ENCODE data around the gene DRC1.

DRC1 gene

DNA sequence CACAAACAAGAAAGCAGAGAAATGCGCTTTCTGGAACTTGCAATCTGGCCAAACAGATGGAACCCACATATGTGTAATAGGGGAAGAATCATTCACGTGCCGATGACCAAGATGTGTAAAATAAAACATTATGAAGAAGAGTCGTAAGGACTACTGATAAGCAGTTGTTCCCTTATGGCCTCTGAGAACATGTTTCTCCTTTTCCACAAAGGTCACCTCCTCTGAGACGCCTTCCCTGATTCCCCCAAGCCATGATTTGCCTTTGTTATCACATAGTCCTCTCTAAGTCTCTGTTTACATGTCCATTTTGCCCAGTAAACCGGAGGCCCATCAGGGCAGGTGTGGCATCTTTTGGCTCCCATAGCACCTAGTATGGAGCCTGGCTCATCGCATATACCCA, 68.2 kb downstream of the DRC1 start:
- no peak for DNase-seq (ENCODE audit: low read depth)
- H3K4me3 ChIP-seq (ENCODE audit: low read depth, low read length): no peak overlapping the region
- in situ Hi-C loops (cut with HindIII; ENCODE audit: low sequenced_read_pairs): no loop called here
- TF ChIP-seq, protein P1, sequence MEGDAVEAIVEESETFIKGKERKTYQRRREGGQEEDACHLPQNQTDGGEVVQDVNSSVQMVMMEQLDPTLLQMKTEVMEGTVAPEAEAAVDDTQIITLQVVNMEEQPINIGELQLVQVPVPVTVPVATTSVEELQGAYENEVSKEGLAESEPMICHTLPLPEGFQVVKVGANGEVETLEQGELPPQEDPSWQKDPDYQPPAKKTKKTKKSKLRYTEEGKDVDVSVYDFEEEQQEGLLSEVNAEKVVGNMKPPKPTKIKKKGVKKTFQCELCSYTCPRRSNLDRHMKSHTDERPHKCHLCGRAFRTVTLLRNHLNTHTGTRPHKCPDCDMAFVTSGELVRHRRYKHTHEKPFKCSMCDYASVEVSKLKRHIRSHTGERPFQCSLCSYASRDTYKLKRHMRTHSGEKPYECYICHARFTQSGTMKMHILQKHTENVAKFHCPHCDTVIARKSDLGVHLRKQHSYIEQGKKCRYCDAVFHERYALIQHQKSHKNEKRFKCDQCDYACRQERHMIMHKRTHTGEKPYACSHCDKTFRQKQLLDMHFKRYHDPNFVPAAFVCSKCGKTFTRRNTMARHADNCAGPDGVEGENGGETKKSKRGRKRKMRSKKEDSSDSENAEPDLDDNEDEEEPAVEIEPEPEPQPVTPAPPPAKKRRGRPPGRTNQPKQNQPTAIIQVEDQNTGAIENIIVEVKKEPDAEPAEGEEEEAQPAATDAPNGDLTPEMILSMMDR (IDR thresholded peaks at IDR 0.05; ENCODE audit: low read depth, low read length, missing control alignments): no peak

- TF ChIP-seq, protein P1 (IDR thresholded peaks at IDR 0.05; ENCODE audit: low read depth, low read length, missing control alignments): no peak
- DNase-seq (ENCODE audit: low read depth): no peak
- in situ Hi-C loops (cut with HindIII; ENCODE audit: low sequenced_read_pairs): no loop called here
- no peak overlapping the region for H3K4me3 ChIP-seq (ENCODE audit: low read depth, low read length)
Observed at GRCh38 chr2:26470601-26471260, 69.0 kb downstream of the DRC1 start.

GRCh38 chr2:26471289-26471688, 69.6 kb downstream of the DRC1 start:
- in situ Hi-C loops (cut with HindIII; ENCODE audit: low sequenced_read_pairs): no loop called here
- H3K4me3 ChIP-seq (ENCODE audit: low read depth, low read length): no peak overlapping the region
- DNase-seq (ENCODE audit: low read depth): no peak
- TF ChIP-seq, protein P1 (IDR thresholded peaks at IDR 0.05; ENCODE audit: low read depth, low read length, missing control alignments): peak; percentile 22

DNA sequence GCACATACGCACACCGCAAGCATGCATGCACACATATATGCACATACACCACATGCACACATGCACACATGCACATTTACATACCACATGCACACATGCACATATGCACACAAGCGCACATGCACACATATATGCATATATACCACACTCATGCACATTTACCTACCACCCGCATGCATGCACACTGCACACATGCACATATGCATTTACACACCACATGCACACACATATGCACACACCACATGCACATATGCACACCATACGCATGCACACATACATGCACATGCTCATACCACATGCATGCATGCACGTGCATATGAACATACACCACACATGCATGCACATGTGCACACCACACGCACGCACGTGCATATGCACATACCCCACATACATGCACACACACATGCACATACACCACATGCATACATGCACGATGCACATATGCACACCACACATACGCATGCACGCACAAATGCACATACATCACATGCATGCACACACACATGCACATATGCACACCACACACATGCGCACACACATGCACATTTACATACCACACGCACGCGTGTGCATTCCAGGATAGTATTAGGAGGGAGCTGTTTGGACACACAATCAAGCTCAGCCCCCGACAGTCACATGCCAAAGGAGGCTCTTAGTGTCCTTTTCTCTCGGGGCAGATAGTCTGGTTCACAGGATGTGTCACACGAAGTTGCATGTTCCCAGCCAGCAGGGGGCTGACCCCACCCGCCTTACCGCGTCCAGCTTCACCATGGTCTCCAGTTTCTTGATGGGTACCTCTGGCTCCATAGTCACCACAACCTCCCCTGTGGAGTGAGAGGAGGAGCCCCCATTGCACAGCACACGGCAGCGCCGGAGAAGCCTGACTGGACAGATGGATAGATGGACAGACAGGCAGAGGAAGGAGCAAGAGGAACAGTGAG, 70.3 kb downstream of the DRC1 start:
- TF ChIP-seq, protein P1 (IDR thresholded peaks at IDR 0.05; ENCODE audit: low read depth, low read length, missing control alignments): no peak
- in situ Hi-C loops (cut with HindIII; ENCODE audit: low sequenced_read_pairs): no loop called here
- no peak for DNase-seq (ENCODE audit: low read depth)
- H3K4me3 ChIP-seq (ENCODE audit: low read depth, low read length): no peak overlapping the region

DNA sequence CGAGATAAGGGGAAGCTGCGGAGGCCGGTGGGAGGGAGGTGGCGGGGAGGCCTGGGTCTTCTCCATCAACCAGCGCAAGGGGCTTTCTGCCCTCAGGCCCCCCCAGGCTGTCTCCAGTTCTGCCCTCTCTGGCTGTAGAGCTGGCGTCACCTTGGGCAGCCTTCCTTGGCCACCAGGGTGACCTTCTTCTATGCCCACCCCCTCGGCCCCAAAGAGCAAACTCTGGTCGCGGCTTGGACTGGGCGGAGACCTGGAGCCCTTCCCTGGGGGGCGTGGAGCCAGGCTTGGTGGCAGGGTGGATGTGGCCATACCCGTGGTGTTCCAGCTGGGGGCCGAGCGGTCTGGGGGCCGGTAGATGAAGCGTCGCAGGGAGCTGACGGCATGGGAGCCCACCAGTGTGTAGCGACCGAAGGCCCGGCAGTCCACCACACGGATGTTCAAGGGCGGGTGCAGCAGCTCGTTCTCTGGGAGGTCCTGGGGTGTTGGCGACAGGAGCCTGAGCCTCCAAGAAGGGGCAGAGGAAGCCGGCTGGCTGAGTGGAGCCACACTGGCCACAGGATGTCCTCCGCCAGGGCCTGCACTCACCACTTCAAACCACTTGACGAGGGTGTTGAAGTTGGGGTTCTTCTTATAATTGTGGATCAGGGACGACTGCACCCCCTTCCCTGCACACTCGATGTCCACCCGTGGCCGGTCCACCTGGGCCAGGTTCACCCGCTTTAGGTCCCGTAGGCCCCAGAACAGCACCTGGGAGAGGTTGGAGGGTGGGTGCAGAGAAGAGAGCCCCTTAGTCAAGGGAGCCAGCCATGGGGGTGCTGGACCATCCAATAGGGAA, 71.3 kb downstream of the DRC1 start:
- no peak overlapping the region for H3K4me3 ChIP-seq (ENCODE audit: low read depth, low read length)
- TF ChIP-seq, protein P1 (IDR thresholded peaks at IDR 0.05; ENCODE audit: low read depth, low read length, missing control alignments): no peak
- DNase-seq (ENCODE audit: low read depth): no peak
- in situ Hi-C loops (cut with HindIII; ENCODE audit: low sequenced_read_pairs): no loop called here

DNA sequence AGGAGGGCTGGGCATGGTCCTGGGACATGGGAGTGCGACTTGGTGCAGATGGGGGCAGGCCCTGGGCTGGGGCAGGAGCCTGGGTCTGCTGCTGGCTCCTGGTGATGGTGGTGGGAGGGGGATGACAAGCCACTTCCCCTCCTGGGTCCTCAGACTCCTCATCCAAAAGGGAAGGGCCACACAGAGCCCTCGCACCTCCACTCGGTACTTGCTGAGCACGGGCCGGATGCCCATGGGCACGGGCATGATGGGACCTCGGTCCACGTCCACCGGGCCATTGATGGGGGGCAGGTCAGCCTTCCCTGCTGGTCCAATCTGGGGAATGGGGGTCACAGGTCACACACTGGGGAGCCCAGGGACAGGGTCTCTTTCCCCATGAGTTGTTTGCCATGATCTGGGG, 72.1 kb downstream of the DRC1 start:
- H3K4me3 ChIP-seq (ENCODE audit: low read depth, low read length): no peak overlapping the region
- in situ Hi-C loops (cut with HindIII; ENCODE audit: low sequenced_read_pairs): no loop called here
- TF ChIP-seq, protein P1 (IDR thresholded peaks at IDR 0.05; ENCODE audit: low read depth, low read length, missing control alignments): no peak
- no peak for DNase-seq (ENCODE audit: low read depth)
